Activated CD4-positive, alpha-beta T cell treated with anti-CD3 and anti-CD28 coated beads for 36 hours (primary cell): Measurements from ENCODE around the gene METAP1. TPM values are rescaled to one million over a fixed set of nuclear protein-coding genes. Genes with fewer than 3 reads are reported as not detected.
"Not testable (repeated sequence)": the region's sequence is repeated elsewhere in the genome, so short reads cannot be mapped to it uniquely, and the experiment has no call there.

Experiments used
- ATAC-seq: fragments of 200-7000 bp; cut with Tn5 transposase; one replicate; pipeline ENCODE4 v1.10.0; 2021; ENCODE audit warnings: mild to moderate bottlenecking, moderate library complexity
- CTCF ChIA-PET: fragments of 350-600 bp; sonication (Branson Sonifier 250); formaldehyde crosslinking; loops from one replicate; lab custom pipeline; 2021; ENCODE audit warnings: antibody characterized with exemption; lab: Charles Lee
- POLR2A ChIA-PET: fragments of 350-600 bp; sonication (Branson Sonifier 250); formaldehyde crosslinking; loops from one replicate; lab custom pipeline; 2021; ENCODE audit warnings: antibody characterized with exemption, inconsistent platforms; lab: Charles Lee
- DNase-seq: peaks from one replicate; pipeline ENCODE4 v3.0.0-alpha.2; 2020
- H3K27ac Mint-ChIP-seq: one replicate; pipeline ENCODE4 v1.8.0; 2021; ENCODE audit warnings: mixed read lengths
- H3K27me3 Mint-ChIP-seq: one replicate; pipeline ENCODE4 v1.8.0; 2021; ENCODE audit warnings: mixed read lengths
- H3K36me3 Mint-ChIP-seq: one replicate; pipeline ENCODE4 v1.8.0; 2021; ENCODE audit warnings: low read depth, mixed read lengths
- H3K4me1 Mint-ChIP-seq: one replicate; pipeline ENCODE4 v1.8.0; 2021; ENCODE audit warnings: mixed read lengths
- H3K4me3 Mint-ChIP-seq: one replicate; pipeline ENCODE4 v1.8.0; 2021; ENCODE audit warnings: mild to moderate bottlenecking, moderate library complexity, mixed read lengths
- H3K9me3 Mint-ChIP-seq: one replicate; pipeline ENCODE4 v1.8.0; 2021; ENCODE audit warnings: low read depth, mixed read lengths
- intact Hi-C, 2 experiments: fragments of 100-400 bp; cut with DNase I in 1 of 2; cut with micrococcal nuclease in 1 of 2; formaldehyde crosslinking; loops; one replicate each; pipeline versions ENCODE4 v1.14.2 to v1.15.1; 2022 to 2024; cut with DNase I, micrococcal nuclease
- microRNA-seq: library from miRNA; unstranded; fragments of <30 nt; microRNA quantifications from one replicate; pipeline ENCODE4 v1.2.0, GENCODE V29; 2021; ENCODE audit warnings: borderline replicate concordance
- total RNA-seq, 2 experiments: library from RNA; stranded (reverse); gene quantifications; one replicate each; pipeline ENCODE4 v1.2.3, GENCODE V29; 2021

Gene METAP1
- total RNA-seq, 2 experiments from 2014 or later: 67.9 to 75.2 TPM

- H3K36me3 Mint-ChIP-seq: no peaks in the 10 kb centered on the region
- no peaks in the 10 kb centered on the region for H3K27me3 Mint-ChIP-seq
- no peaks in the 10 kb centered on the region for H3K9me3 Mint-ChIP-seq
- POLR2A ChIA-PET: no interaction called here
- CTCF ChIA-PET: no interaction called here
- H3K4me3 Mint-ChIP-seq: no peak overlapping the region
- ATAC-seq (no peak), DNase-seq (no peak)
- H3K27ac Mint-ChIP-seq: no peak overlapping the region
- no peaks in the 10 kb centered on the region for H3K4me1 Mint-ChIP-seq
- intact Hi-C loops: no loop called here
Observed at GRCh38 chr4:99099311-99099710, 103.8 kb downstream of the METAP1 start.

- H3K27ac Mint-ChIP-seq, POLR2A ChIA-PET: not testable (repeated sequence)
Observed at GRCh38 chr4:99099814-99100213, 104.3 kb downstream of the METAP1 start.

GRCh38 chr4:99100876-99101275, 105.4 kb downstream of the METAP1 start:
- CTCF ChIA-PET: no interaction called here
- DNase-seq (no peak), ATAC-seq (no peak)
- Mint-ChIP-seq H3K27ac (no peak overlapping the region), H3K4me1 (no peaks in the 10 kb centered on the region), H3K36me3 (no peaks in the 10 kb centered on the region), H3K4me3 (no peak overlapping the region), H3K27me3 (no peaks in the 10 kb centered on the region), H3K9me3 (no peaks in the 10 kb centered on the region)
- POLR2A ChIA-PET: interaction anchor here (0.6 kb wide), 1 partner anchor 9 kb away, joined by 3 read pairs; no protein-coding TSS in a partner anchor
- intact Hi-C loops: no loop called here

More at GRCh38 chr4:99099814-99100213, 104.3 kb downstream of the METAP1 start:
- DNase-seq, H3K9me3 Mint-ChIP-seq, intact Hi-C loops, H3K4me1 Mint-ChIP-seq, H3K4me3 Mint-ChIP-seq, H3K36me3 Mint-ChIP-seq, H3K27me3 Mint-ChIP-seq, CTCF ChIA-PET, ATAC-seq: not testable (repeated sequence)

GRCh38 chr4:99102634-99103033, 107.1 kb downstream of the METAP1 start:
- ChIA-PET CTCF (no interaction called here), POLR2A (interaction anchor here (0.5 kb wide), 1 partner anchor 107 kb away, joined by 3 read pairs; the partner anchor contains the start of gene METAP1)
- DNase-seq (no peak), ATAC-seq (no peak)
- no peaks in the 10 kb centered on the region for H3K4me1 Mint-ChIP-seq
- no peaks in the 10 kb centered on the region for H3K36me3 Mint-ChIP-seq
- H3K9me3 Mint-ChIP-seq: no peaks in the 10 kb centered on the region
- intact Hi-C loops: no loop called here
- H3K27ac Mint-ChIP-seq: no peak overlapping the region
- no peaks in the 10 kb centered on the region for H3K27me3 Mint-ChIP-seq
- H3K4me3 Mint-ChIP-seq: no peak overlapping the region

- H3K9me3 Mint-ChIP-seq: no peaks in the 10 kb centered on the region
- no peak for ATAC-seq
- H3K27me3 Mint-ChIP-seq: no peaks in the 10 kb centered on the region
- H3K4me1 Mint-ChIP-seq: no peaks in the 10 kb centered on the region
- intact Hi-C loops: no loop called here
- no peak overlapping the region for H3K4me3 Mint-ChIP-seq
- CTCF ChIA-PET: no interaction called here
- no peak overlapping the region for H3K27ac Mint-ChIP-seq
- H3K36me3 Mint-ChIP-seq: no peaks in the 10 kb centered on the region
- POLR2A ChIA-PET: interaction anchor here (0.5 kb wide), 1 partner anchor 108 kb away, joined by 3 read pairs; the partner anchor contains the start of gene METAP1
- no peak for DNase-seq
Observed at GRCh38 chr4:99103166-99103565, 107.6 kb downstream of the METAP1 start.

- H3K27ac Mint-ChIP-seq: no peak overlapping the region
- intact Hi-C loops: no loop called here
- ChIA-PET POLR2A (no interaction called here), CTCF (no interaction called here)
- no peaks in the 10 kb centered on the region for H3K36me3 Mint-ChIP-seq
- ATAC-seq (no peak), DNase-seq (no peak)
- H3K4me1 Mint-ChIP-seq: no peaks in the 10 kb centered on the region
- no peak overlapping the region for H3K4me3 Mint-ChIP-seq
- H3K27me3 Mint-ChIP-seq: no peaks in the 10 kb centered on the region
- H3K9me3 Mint-ChIP-seq: no peaks in the 10 kb centered on the region
Observed at GRCh38 chr4:99104153-99104552, 108.6 kb downstream of the METAP1 start.

GRCh38 chr4:99109286-99109685, 113.8 kb downstream of the METAP1 start:
- H3K4me1 Mint-ChIP-seq, DNase-seq, H3K27me3 Mint-ChIP-seq, intact Hi-C loops, H3K9me3 Mint-ChIP-seq, ATAC-seq, H3K27ac Mint-ChIP-seq, H3K4me3 Mint-ChIP-seq, H3K36me3 Mint-ChIP-seq: not testable (repeated sequence)
- CTCF ChIA-PET: interaction anchor here (1.4 kb wide), 1 partner anchor 353 kb away, joined by 6 read pairs; no protein-coding TSS in a partner anchor
- POLR2A ChIA-PET: interaction anchor here (0.6 kb wide), 1 partner anchor 8 kb away, joined by 3 read pairs; no protein-coding TSS in a partner anchor

Small RNAs within 50 kb of the gene (microRNA-seq; reads per million reads assigned to microRNA genes)
- gene MIR3684: 5.3 reads per million, percentile 16 among the genes with 10 or more reads in this experiment

Other genes starting within 250 kb of the METAP1 start
- 100 to 1,000 TPM; 132 to 149 TPM for gene EIF4E, start 66.6 kb upstream of the METAP1 start, total RNA-seq
- 100 to 1,000 TPM in 1 of 2 experiments, 10 to 100 TPM in 1; 81.3 to 119 TPM for gene ADH5, start 93.1 kb downstream of the METAP1 start, total RNA-seq
- not detected for gene ADH4, start 148.6 kb downstream of the METAP1 start, total RNA-seq
- not detected for gene ADH6, start 223.5 kb downstream of the METAP1 start, total RNA-seq